Measurements from ENCODE around the gene PPL.

DNA sequence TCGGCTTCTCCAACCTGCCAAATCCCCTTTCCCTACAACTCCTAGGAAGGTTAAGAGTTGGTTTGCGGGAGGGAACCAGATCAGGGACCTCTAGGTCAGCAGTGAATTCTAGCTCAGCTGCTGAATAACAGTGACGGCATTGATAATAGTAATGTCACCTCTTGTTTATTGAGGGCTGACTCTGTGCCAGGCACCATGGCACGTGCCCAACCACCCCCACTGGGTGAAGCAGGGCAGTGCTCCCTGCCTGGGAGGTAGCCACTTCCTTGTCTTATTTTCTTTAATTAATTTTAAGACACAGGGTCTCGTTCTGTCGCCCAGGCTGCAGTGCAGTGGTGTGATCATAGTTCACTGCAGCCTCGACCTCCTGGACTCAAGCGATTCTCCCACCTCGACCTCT lies 5.5 kb upstream of the PPL start:
- TF ChIP-seq CTCF (IDR thresholded peaks at IDR 0.05): no peak
- no peak for TF ChIP-seq POLR2A (IDR thresholded peaks at IDR 0.05)

Data from heart left ventricle (tissue), 13 donors.